Neural cell (in vitro differentiated cells): ENCODE results near the gene ARHGAP42. TPM values are rescaled to one million over a fixed set of nuclear protein-coding genes. Genes with fewer than 3 reads are reported as not detected.

ENCODE experiments used
- H2AFZ ChIP-seq: fragments of 200-600, 300-800 bp; sonication (generic), shearing (Covaris generic); 2 replicates; pipeline ENCODE4 v1.6.0; 2014; ENCODE audit warnings: low read depth, mild to moderate bottlenecking, antibody characterized with exemption, low read length, moderate library complexity
- H3F3A ChIP-seq: fragments of 200-600 bp; shearing (Covaris generic); 2 replicates; pipeline ENCODE4 v1.6.1; 2016; ENCODE audit warnings: mild to moderate bottlenecking, moderate library complexity, mixed read lengths, antibody characterized with exemption, low read length; ENCODE audit not compliant: insufficient read depth, poor library complexity, severe bottlenecking
- H3K27ac ChIP-seq: fragments of 200-600, 300-800 bp; sonication (generic), shearing (Covaris generic); 2 replicates; pipeline ENCODE4 v1.5.1; 2014; ENCODE audit warnings: mild to moderate bottlenecking, low read length, moderate library complexity
- H3K27me3 ChIP-seq: fragments of 300-800, 200-600 bp; sonication (generic), shearing (Covaris generic); 2 replicates; pipeline ENCODE4 v1.6.0; 2014; ENCODE audit warnings: mild to moderate bottlenecking, low read depth, low read length, moderate library complexity; ENCODE audit not compliant: insufficient read depth
- H3K36me3 ChIP-seq: fragments of 300-800, 200-600 bp; sonication (generic), shearing (Covaris generic); 2 replicates; pipeline ENCODE4 v1.5.1; 2014; ENCODE audit warnings: mild to moderate bottlenecking, antibody characterized with exemption, low read length, moderate library complexity; ENCODE audit not compliant: insufficient read depth
- H3K4me2 ChIP-seq: fragments of 300-800, 200-600 bp; sonication (generic), shearing (Covaris generic); 2 replicates; pipeline ENCODE4 v1.6.0; 2014; ENCODE audit warnings: mild to moderate bottlenecking, low read length
- H3K4me3 ChIP-seq: fragments of 300-800, 200-600 bp; sonication (generic), shearing (Covaris generic); 2 replicates; pipeline ENCODE4 v1.5.1; 2014; ENCODE audit warnings: mild to moderate bottlenecking, low read length, moderate library complexity
- H3K79me2 ChIP-seq: fragments of 200-600 bp; shearing (Covaris generic); replicated peaks from 2 replicates; pipeline ENCODE4 v1.6.0; 2014; ENCODE audit warnings: mild to moderate bottlenecking, low read length, moderate library complexity; ENCODE audit not compliant: insufficient read depth
- H3K9ac ChIP-seq: fragments of 300-800, 200-600 bp; sonication (generic), shearing (Covaris generic); 2 replicates; pipeline ENCODE4 v1.6.1; 2016; ENCODE audit warnings: mild to moderate bottlenecking, low read length, mixed read lengths
- H3K9me2 ChIP-seq: fragments of 200-600 bp; shearing (Covaris generic); 2 replicates; pipeline ENCODE4 v1.6.1; 2016; ENCODE audit warnings: mild to moderate bottlenecking, low read length, mixed read lengths; ENCODE audit not compliant: insufficient read depth
- H3K9me3 ChIP-seq: fragments of 200-600, 300-800 bp; sonication (generic), shearing (Covaris generic); 2 replicates; pipeline ENCODE4 v1.6.1; 2016; ENCODE audit warnings: mild to moderate bottlenecking, mixed run types, low read length, moderate library complexity, mixed read lengths
- H4K20me1 ChIP-seq: fragments of 200-600 bp; shearing (Covaris generic); 2 replicates; pipeline ENCODE4 v1.6.1; 2016; ENCODE audit warnings: mild to moderate bottlenecking, mixed run types; ENCODE audit not compliant: insufficient read depth
- CTCF ChIP-seq: fragments of 450-650 bp; IDR thresholded peaks from 2 replicates; pipeline ENCODE4 v1.5.1; 2014; ENCODE audit warnings: antibody characterized with exemption, mild to moderate bottlenecking, moderate library complexity; ENCODE audit not compliant: poor library complexity, severe bottlenecking
- EP300 ChIP-seq: fragments of 450-650 bp; conservative IDR thresholded peaks from 2 replicates; pipeline ENCODE4 v1.6.1; 2014; ENCODE audit warnings: antibody characterized with exemption, mild to moderate bottlenecking, moderate library complexity; ENCODE audit not compliant: poor library complexity, severe bottlenecking
- EZH2 ChIP-seq: fragments of 200-600, 300-800 bp; shearing (Covaris generic), sonication (generic); IDR thresholded peaks from 2 replicates; pipeline ENCODE4 v1.6.1; 2014; ENCODE audit warnings: antibody characterized with exemption, low read length, borderline replicate concordance, mild to moderate bottlenecking; ENCODE audit not compliant: insufficient read depth, poor library complexity, severe bottlenecking
- MXI1 ChIP-seq: fragments of 450-650 bp; conservative IDR thresholded peaks from 2 replicates; pipeline ENCODE4 v1.6.1; 2014; ENCODE audit warnings: antibody characterized with exemption, mild to moderate bottlenecking; ENCODE audit not compliant: poor library complexity, severe bottlenecking
- POLR2AphosphoS5 ChIP-seq: IDR thresholded peaks from 2 replicates; pipeline ENCODE4 v1.6.1; 2012
- RAD21 ChIP-seq: fragments of 450-650 bp; conservative IDR thresholded peaks from 2 replicates; pipeline ENCODE4 v1.6.1; 2014; ENCODE audit warnings: antibody characterized with exemption, mild to moderate bottlenecking, moderate library complexity
- SMC3 ChIP-seq: fragments of 450-650 bp; conservative IDR thresholded peaks from 2 replicates; pipeline ENCODE4 v1.6.1; 2014; ENCODE audit warnings: antibody characterized with exemption, mild to moderate bottlenecking, moderate library complexity; ENCODE audit not compliant: poor library complexity
- TAF1 ChIP-seq: IDR thresholded peaks from 2 replicates; pipeline ENCODE4 v1.6.1; 2012; ENCODE audit warnings: low read depth
- polyA plus RNA-seq: library from polyadenylated mRNA; depleted of rRNA; stranded (reverse); fragments of >200 nt; gene quantifications from 2 replicates; pipeline ENCODE4 v1.2.3, GENCODE V29; 2014
- TF ChIP-seq, protein P1 (sequence below): IDR thresholded peaks from 2 replicates; pipeline ENCODE4 v1.6.1; 2012; ENCODE audit warnings: borderline replicate concordance

Gene ARHGAP42
- polyA plus RNA-seq, 1 donor from 2014 or later, result 0.64 TPM

DNA sequence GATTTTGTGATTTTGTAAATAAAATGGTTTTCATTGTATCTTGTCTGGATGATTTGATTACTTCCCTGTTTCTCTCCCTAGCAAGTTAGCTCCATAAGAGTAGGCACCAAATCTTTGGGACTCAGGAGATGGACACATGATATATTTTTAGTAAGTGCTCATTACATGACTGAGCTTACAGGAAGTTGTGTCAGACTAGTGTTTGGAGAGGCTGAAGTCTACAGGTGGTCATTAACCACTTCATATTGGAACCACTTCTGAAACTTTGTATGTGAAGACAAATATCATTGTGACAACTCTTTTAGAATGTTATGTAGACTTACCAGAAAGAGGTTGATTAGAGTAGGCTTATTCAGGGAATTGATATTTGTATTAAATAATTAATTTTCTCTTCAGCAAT, 19.1 kb downstream of the ARHGAP42 start:
- Histone ChIP-seq H3K27ac (no peak overlapping the region), H3K9ac (no peak overlapping the region), H3K79me2 (no peaks in the 10 kb centered on the region), H4K20me1 (no peaks in the 10 kb centered on the region), H3K36me3 (no peaks in the 10 kb centered on the region), H3K9me2 (no peaks in the 10 kb centered on the region), H3K9me3 (no peaks in the 10 kb centered on the region), H3K4me3 (no peak overlapping the region), H3K27me3 (no peaks in the 10 kb centered on the region), H2AFZ (no peak overlapping the region), H3K4me2 (no peak overlapping the region), H3F3A (no peaks in the 10 kb centered on the region)
- TF ChIP-seq SMC3, result no peak
- TF ChIP-seq, protein P1, sequence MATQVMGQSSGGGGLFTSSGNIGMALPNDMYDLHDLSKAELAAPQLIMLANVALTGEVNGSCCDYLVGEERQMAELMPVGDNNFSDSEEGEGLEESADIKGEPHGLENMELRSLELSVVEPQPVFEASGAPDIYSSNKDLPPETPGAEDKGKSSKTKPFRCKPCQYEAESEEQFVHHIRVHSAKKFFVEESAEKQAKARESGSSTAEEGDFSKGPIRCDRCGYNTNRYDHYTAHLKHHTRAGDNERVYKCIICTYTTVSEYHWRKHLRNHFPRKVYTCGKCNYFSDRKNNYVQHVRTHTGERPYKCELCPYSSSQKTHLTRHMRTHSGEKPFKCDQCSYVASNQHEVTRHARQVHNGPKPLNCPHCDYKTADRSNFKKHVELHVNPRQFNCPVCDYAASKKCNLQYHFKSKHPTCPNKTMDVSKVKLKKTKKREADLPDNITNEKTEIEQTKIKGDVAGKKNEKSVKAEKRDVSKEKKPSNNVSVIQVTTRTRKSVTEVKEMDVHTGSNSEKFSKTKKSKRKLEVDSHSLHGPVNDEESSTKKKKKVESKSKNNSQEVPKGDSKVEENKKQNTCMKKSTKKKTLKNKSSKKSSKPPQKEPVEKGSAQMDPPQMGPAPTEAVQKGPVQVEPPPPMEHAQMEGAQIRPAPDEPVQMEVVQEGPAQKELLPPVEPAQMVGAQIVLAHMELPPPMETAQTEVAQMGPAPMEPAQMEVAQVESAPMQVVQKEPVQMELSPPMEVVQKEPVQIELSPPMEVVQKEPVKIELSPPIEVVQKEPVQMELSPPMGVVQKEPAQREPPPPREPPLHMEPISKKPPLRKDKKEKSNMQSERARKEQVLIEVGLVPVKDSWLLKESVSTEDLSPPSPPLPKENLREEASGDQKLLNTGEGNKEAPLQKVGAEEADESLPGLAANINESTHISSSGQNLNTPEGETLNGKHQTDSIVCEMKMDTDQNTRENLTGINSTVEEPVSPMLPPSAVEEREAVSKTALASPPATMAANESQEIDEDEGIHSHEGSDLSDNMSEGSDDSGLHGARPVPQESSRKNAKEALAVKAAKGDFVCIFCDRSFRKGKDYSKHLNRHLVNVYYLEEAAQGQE, result no peak
- no peak for TF ChIP-seq EP300
- TF ChIP-seq EZH2, result no peak
- no peak for TF ChIP-seq POLR2AphosphoS5
- TF ChIP-seq TAF1, result no peak
- TF ChIP-seq RAD21, result no peak
- no peak for TF ChIP-seq CTCF
- no peak for TF ChIP-seq MXI1

GRCh38 chr11:100709233-100709957, 22.3 kb downstream of the ARHGAP42 start:
- H2AFZ ChIP-seq, result no peak overlapping the region
- no peaks in the 10 kb centered on the region for H3K9me3 ChIP-seq
- H4K20me1 ChIP-seq, result no peaks in the 10 kb centered on the region
- no peaks in the 10 kb centered on the region for H3K9me2 ChIP-seq
- no peak overlapping the region for H3K4me2 ChIP-seq
- TF ChIP-seq RAD21 (no peak), TAF1 (no peak), EP300 (no peak), POLR2AphosphoS5 (no peak), CTCF (no peak), SMC3 (no peak), EZH2 (no peak), MXI1 (no peak)
- TF ChIP-seq, protein P1, result no peak
- no peaks in the 10 kb centered on the region for H3K36me3 ChIP-seq
- no peak overlapping the region for H3K27ac ChIP-seq
- no peaks in the 10 kb centered on the region for H3K79me2 ChIP-seq
- no peak overlapping the region for H3K9ac ChIP-seq
- H3F3A ChIP-seq, result no peaks in the 10 kb centered on the region
- H3K27me3 ChIP-seq, result no peaks in the 10 kb centered on the region
- no peak overlapping the region for H3K4me3 ChIP-seq
